Measurements from ENCODE around the gene HMOX1.
A peak's percentile ranks its signal among the peaks of the same experiment; 100 is the strongest.
"Not testable (repeated sequence)": the region's sequence is repeated elsewhere in the genome, so short reads cannot be mapped to it uniquely, and the experiment has no call there.

HMOX1 gene

GRCh38 chr22:35364230-35364629 is 16.7 kb upstream of the HMOX1 start:
- H3K27me3 Mint-ChIP-seq, H3K36me3 Mint-ChIP-seq, H3K27ac Mint-ChIP-seq, H3K4me1 Mint-ChIP-seq, H3K9me3 Mint-ChIP-seq, H3K4me3 Mint-ChIP-seq: not testable (repeated sequence)

- Mint-ChIP-seq H3K27me3 (peaks cover 8% of the 10 kb centered on the region), H3K9me3 (no peaks in the 10 kb centered on the region), H3K4me1 (peaks cover 9% of the 10 kb centered on the region), H3K4me3 (no peak overlapping the region), H3K36me3 (no peaks in the 10 kb centered on the region), H3K27ac (no peak overlapping the region)
Measured at GRCh38 chr22:35367331-35367886, 13.5 kb upstream of the HMOX1 start.

- no peaks in the 10 kb centered on the region for H3K36me3 Mint-ChIP-seq
Measured at GRCh38 chr22:35368386-35368785, 12.5 kb upstream of the HMOX1 start.

GRCh38 chr22:35369996-35370395 is 10.9 kb upstream of the HMOX1 start:
- Mint-ChIP-seq H3K4me1 (peaks cover 9% of the 10 kb centered on the region), H3K4me3 (no peak overlapping the region), H3K9me3 (no peaks in the 10 kb centered on the region), H3K27me3 (peaks cover 8% of the 10 kb centered on the region), H3K36me3 (no peaks in the 10 kb centered on the region), H3K27ac (no peak overlapping the region)

More at GRCh38 chr22:35368386-35368785, 12.5 kb upstream of the HMOX1 start:
- Mint-ChIP-seq H3K27me3 (peaks cover 8% of the 10 kb centered on the region), H3K4me3 (no peak overlapping the region), H3K27ac (no peak overlapping the region), H3K4me1 (peaks cover 9% of the 10 kb centered on the region), H3K9me3 (no peaks in the 10 kb centered on the region)

GRCh38 chr22:35373781-35374180 is 7.1 kb upstream of the HMOX1 start:
- no peak overlapping the region for H3K4me3 Mint-ChIP-seq
- peak overlapping the region; percentile 3 for H3K27ac Mint-ChIP-seq
- H3K27me3 Mint-ChIP-seq = peaks cover 1% of the 10 kb centered on the region
- H3K36me3 Mint-ChIP-seq = no peaks in the 10 kb centered on the region
- peaks cover 20% of the 10 kb centered on the region for H3K4me1 Mint-ChIP-seq
- H3K9me3 Mint-ChIP-seq = no peaks in the 10 kb centered on the region

- no peak overlapping the region for H3K4me3 Mint-ChIP-seq
- H3K27me3 Mint-ChIP-seq = no peaks in the 10 kb centered on the region
- H3K27ac Mint-ChIP-seq = no peak overlapping the region
- H3K9me3 Mint-ChIP-seq = no peaks in the 10 kb centered on the region
- H3K36me3 Mint-ChIP-seq = no peaks in the 10 kb centered on the region
- H3K4me1 Mint-ChIP-seq = peaks cover 20% of the 10 kb centered on the region
Measured at GRCh38 chr22:35375031-35375430, 5.9 kb upstream of the HMOX1 start.

GRCh38 chr22:35375526-35375925 is 5.4 kb upstream of the HMOX1 start:
- H3K27ac Mint-ChIP-seq = no peak overlapping the region
- H3K27me3 Mint-ChIP-seq = no peaks in the 10 kb centered on the region
- no peaks in the 10 kb centered on the region for H3K36me3 Mint-ChIP-seq
- H3K9me3 Mint-ChIP-seq = no peaks in the 10 kb centered on the region
- H3K4me3 Mint-ChIP-seq = no peak overlapping the region
- H3K4me1 Mint-ChIP-seq = peaks cover 20% of the 10 kb centered on the region

- H3K4me1 Mint-ChIP-seq = peaks cover 23% of the 10 kb centered on the region
- no peaks in the 10 kb centered on the region for H3K9me3 Mint-ChIP-seq
- peak overlapping the region; percentile 34 for H3K4me3 Mint-ChIP-seq
- H3K36me3 Mint-ChIP-seq = no peaks in the 10 kb centered on the region
- H3K27ac Mint-ChIP-seq = peak overlapping the region; percentile 14
- H3K27me3 Mint-ChIP-seq = peaks cover 3% of the 10 kb centered on the region
Measured at GRCh38 chr22:35376728-35377472, 4.0 kb upstream of the HMOX1 start.

GRCh38 chr22:35377735-35378134 is 3.2 kb upstream of the HMOX1 start:
- Mint-ChIP-seq H3K4me1 (peaks cover 21% of the 10 kb centered on the region), H3K9me3 (no peaks in the 10 kb centered on the region), H3K4me3 (no peak overlapping the region), H3K27ac (peak overlapping the region; percentile 14), H3K36me3 (no peaks in the 10 kb centered on the region), H3K27me3 (peaks cover 4% of the 10 kb centered on the region)

GRCh38 chr22:35378621-35379020 is 2.3 kb upstream of the HMOX1 start:
- H3K27ac Mint-ChIP-seq = no peak overlapping the region
- no peak overlapping the region for H3K4me3 Mint-ChIP-seq
- H3K4me1 Mint-ChIP-seq = peaks cover 21% of the 10 kb centered on the region

GRCh38 chr22:35379146-35379993 is 1.5 kb upstream of the HMOX1 start:
- H3K4me1 Mint-ChIP-seq = peaks cover 21% of the 10 kb centered on the region
- no peaks in the 10 kb centered on the region for H3K9me3 Mint-ChIP-seq
- H3K36me3 Mint-ChIP-seq = no peaks in the 10 kb centered on the region
- peaks cover 15% of the 10 kb centered on the region for H3K27me3 Mint-ChIP-seq
- H3K4me3 Mint-ChIP-seq = peak overlapping the region; percentile 15
- H3K27ac Mint-ChIP-seq = no peak overlapping the region

More at GRCh38 chr22:35378621-35379020, 2.3 kb upstream of the HMOX1 start:
- H3K27me3 Mint-ChIP-seq = peaks cover 10% of the 10 kb centered on the region
- no peaks in the 10 kb centered on the region for H3K36me3 Mint-ChIP-seq
- no peaks in the 10 kb centered on the region for H3K9me3 Mint-ChIP-seq

GRCh38 chr22:35380013-35380412 is 883 bp upstream of the HMOX1 start:
- H3K27ac Mint-ChIP-seq = no peak overlapping the region
- H3K36me3 Mint-ChIP-seq = no peaks in the 10 kb centered on the region
- H3K9me3 Mint-ChIP-seq = no peaks in the 10 kb centered on the region
- peaks cover 15% of the 10 kb centered on the region for H3K27me3 Mint-ChIP-seq
- H3K4me3 Mint-ChIP-seq = peak overlapping the region; percentile 15
- peaks cover 21% of the 10 kb centered on the region for H3K4me1 Mint-ChIP-seq

- H3K4me1 Mint-ChIP-seq = peaks cover 21% of the 10 kb centered on the region
- H3K9me3 Mint-ChIP-seq = no peaks in the 10 kb centered on the region
- H3K36me3 Mint-ChIP-seq = no peaks in the 10 kb centered on the region
- peaks cover 18% of the 10 kb centered on the region for H3K27me3 Mint-ChIP-seq
- H3K4me3 Mint-ChIP-seq = peak overlapping the region; percentile 68
- H3K27ac Mint-ChIP-seq = no peak overlapping the region
Measured at GRCh38 chr22:35381424-35382009, 621 bp downstream of the HMOX1 start.

GRCh38 chr22:35383679-35384071 is 2.8 kb downstream of the HMOX1 start:
- peaks cover 10% of the 10 kb centered on the region for H3K4me1 Mint-ChIP-seq
- peaks cover 18% of the 10 kb centered on the region for H3K27me3 Mint-ChIP-seq
- no peaks in the 10 kb centered on the region for H3K36me3 Mint-ChIP-seq
- no peak overlapping the region for H3K4me3 Mint-ChIP-seq
- H3K9me3 Mint-ChIP-seq = no peaks in the 10 kb centered on the region
- H3K27ac Mint-ChIP-seq = no peak overlapping the region

- H3K4me1 Mint-ChIP-seq = peaks cover 10% of the 10 kb centered on the region
- H3K36me3 Mint-ChIP-seq = no peaks in the 10 kb centered on the region
- H3K4me3 Mint-ChIP-seq = no peak overlapping the region
- no peak overlapping the region for H3K27ac Mint-ChIP-seq
- H3K27me3 Mint-ChIP-seq = peaks cover 18% of the 10 kb centered on the region
- no peaks in the 10 kb centered on the region for H3K9me3 Mint-ChIP-seq
Measured at GRCh38 chr22:35384527-35384926, 3.6 kb downstream of the HMOX1 start.

Measured in activated naive CD4-positive, alpha-beta T cell treated with anti-CD3 and anti-CD28 coated beads, Interleukin-2, amount 50 U/mL, for 24 hours (primary cell).